ENCODE results near the gene CCL21.

- no peak for TF ChIP-seq CTCF (IDR thresholded peaks at IDR 0.05 in 4 of 5, conservative IDR thresholded peaks at IDR 0.05 in 1 of 5)
- no peak for TF ChIP-seq POLR2A (IDR thresholded peaks at IDR 0.05)
These were observed 22.9 kb upstream of the CCL21 start for GRCh38 chr9:34732886-34733285.
